ENCODE data around the gene KLF6.

The KLF6 gene

DNA sequence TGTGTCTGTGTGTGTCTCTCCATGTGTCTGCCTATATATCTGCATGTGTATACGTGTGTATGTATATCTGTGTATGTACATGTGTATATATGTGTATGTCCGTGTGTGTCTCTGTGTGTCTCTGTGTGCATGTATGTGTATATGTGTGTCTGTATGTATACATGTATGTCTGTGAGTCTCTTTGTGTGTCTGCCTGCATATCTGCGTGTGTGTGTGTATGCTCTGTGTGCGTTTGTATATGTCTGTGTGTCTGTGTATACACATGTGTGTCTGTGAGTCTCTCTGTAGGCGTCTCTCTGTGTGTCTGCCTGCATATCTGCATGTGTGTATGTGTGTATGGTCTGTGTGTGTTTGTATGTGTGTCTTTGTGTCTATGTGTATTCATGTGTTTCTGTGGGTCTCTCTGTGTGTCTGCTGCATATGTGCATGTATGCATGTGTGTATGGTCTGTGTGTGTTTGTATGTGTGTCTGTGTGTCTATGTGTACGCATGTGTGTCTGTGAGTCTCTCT lies 23.7 kb upstream of the KLF6 start:
- DNase-seq = no peak

DNA sequence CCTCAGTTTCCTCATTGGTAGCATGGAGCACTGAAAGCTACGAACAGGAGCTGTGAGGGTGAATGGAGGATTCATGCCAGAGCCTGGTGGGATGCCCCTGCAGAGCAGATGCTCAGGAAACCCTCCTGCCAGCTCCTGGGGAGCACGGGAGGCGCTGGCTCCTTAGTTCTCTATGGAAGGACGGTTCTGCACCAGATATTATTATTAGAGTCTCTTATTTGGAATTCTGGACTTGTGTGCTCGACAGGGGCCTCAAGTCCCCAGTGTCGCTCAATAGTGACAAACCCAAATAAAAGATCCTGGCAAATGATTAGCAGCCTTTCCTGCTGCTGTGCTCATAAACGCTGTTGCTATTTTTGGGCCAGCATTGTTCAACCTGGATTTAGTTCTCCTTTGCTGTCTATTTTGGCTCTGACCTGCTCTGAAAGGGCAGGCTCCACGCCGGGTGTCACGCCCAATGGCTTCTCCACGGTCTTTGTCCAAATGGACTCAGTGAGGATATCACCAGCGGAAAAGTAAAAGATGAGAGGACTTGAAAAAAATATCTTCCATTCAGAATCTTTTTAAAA lies 23.0 kb upstream of the KLF6 start:
- DNase-seq = no peak

DNA sequence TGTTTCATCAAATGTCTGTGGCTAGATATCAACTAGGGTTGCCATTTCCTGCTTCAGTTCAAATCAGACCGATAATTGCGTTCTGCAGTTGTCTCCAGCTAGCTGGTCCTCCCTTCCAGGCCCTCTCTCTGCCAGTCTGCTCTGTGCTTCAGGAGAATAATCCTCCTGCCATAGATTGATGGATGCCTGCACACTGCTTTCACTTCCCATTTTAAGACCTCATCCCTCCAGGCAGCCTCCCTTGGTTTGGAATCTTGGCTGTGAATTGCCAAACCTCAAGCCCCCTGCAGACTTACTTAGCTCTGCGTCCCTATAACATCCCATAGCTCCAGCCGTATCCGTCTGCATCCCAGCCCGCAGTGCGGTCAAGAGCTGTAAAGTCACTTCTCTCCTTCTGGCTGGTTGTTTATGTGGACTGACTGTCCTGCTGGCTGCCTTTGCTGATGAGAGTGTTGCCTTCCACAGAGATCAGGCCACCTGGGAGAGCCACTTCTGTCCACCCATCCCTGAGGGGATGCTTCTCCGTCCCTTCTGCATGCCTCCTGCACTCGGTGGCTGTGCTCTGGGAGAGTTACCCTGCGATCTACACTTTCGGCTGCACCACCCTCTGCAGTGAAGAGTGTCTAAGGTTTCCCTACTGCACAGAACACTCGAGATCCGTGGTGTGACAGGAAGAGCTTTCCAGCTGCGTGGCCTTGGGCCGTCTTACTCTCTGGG lies 22.4 kb upstream of the KLF6 start:
- DNase-seq = no peak

DNA sequence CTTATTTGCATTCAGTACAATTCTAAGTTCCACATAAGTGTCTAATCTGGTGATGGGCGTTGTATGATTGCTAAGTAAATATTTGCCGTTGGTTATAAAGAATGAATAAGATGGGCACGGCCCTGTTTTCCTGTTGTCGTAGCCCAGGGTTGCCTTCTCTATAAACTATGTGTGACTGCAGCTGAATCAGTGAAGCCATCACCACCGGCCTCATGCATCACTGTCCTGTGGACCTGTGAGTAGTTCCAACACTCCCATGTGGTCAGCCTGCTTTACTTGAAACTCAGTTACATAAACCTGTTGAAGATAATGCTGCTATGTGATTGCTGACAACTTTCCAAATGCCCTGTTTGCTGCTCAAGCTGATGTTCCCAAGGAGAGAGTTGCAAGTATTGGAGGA lies 21.6 kb upstream of the KLF6 start:
- no peak for DNase-seq

DNA sequence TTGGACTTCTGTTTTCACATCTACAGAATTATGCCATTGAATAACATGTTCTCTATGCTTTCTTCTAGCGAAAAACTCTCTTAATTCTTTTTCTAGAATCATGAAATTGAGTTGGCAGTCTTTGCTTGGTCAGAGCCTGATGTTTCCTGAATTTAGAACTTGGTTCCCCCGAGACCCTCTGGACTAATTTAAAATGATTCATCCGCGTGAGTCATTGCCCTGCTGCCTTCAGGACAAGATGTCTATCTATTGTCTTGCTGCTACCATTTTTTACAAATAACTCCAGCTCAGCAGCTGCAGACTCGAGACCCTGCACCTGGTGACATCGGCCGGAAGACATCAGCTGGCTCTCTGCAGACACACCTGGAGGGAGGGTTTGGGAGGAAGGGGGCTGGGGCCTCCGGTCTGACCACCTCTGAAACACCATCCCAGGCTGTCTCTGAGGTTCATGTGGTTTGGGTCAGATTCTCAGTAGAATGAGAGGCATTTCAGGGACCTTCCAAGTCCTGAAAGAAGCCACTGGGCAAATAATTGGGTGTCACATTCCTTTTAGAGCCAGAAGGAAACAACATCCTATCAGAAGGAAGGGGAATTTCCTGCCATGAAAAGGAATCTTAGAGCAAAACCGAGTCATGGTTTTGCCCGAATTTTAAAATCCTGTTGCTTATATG lies 20.9 kb upstream of the KLF6 start:
- DNase-seq = peak; percentile 63

DNA sequence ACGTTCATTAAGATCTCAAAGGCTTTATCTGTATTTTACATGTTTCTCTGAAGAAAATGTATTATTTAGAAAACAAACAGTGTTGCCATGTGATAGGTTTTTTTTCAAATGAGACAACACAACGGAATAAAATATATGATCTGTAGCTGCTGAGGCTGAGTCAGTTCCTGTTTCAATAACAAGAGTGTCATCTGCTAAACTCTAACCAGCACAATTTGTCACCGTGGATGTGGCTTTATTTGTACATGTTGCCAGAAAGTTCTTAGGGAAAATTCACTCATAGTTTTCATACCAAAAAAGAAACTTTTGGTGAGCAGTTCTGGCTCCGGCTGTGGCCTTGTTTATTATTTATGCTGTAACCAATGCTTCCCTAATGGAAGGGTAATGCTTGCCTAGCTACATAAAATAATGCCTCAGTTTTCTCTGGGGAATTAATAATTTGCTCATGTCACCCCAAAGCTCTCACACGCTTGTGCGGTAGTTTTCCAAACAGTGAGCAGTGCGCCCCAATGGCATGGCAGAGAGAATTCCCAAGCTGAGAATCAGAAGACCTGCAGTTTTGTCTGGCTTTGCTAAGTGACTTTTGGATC lies 20.3 kb upstream of the KLF6 start:
- DNase-seq = peak; percentile 44

DNA sequence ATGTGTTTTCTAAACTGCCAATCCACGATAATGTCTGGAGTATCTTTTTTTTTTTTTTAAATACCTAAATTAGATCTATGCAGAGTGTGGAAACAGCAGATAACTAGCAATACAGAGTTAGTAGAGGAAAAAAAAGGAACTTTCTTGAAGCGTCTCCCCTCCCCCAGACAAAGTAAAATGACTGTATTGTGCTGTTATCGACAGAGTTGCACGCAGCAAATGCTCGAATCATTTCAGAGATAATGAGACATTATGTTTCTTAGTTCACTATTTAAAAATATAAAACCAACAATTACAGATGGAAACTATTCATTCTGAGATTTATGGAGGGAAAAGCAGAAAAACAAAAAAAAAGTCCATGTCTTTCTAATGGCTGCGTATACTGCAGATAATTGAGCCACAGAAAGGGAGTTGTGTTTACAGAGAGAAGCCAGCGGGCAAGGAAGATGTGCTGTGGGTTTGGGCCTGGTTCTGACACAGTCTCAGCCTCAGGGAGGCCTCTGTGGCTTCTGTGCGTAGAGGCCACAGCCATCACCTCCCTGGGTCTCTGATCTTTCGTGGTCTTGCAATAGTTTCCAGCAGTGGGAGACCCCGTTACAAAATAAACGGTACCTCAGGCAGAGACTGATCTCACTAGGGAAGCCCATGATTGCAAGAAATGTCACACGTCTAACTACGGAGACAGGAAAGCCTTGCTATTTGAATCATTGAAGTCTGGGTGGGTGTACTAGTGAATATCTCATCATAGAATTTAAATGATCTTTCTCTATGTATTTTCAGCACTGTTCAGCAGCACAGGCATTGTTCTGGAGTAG lies 19.1 kb upstream of the KLF6 start:
- peak; percentile 71 for DNase-seq

DNA sequence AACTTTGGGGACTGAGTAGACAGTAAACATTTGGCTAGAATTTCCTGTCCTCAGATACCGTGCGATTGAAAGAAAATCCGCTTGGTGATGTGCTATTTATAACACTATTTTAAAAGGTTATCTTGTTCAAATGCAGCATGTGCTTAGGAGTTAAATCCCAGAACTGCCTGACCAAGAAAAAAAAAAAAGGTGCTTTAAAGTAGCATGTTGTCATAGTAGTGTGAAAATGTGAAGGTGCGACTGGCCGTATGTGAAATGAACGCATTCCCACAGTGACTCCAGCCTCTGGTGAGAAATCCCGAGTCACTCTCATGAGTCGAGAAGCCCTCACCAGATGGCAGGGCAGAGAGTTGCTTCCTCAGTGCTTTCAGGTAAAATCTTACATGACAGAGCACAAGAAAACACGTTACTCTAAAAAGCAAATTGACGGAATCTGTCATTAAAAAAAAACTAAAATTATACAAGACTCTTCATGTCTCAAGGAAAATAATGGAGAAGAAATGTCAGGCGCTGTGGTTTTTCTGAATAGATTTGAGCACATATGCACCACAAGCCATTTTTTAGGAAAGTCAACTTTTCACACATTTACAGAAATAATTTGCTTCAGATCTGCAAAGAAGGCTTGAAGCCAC lies 18.4 kb upstream of the KLF6 start:
- DNase-seq = no peak

DNA sequence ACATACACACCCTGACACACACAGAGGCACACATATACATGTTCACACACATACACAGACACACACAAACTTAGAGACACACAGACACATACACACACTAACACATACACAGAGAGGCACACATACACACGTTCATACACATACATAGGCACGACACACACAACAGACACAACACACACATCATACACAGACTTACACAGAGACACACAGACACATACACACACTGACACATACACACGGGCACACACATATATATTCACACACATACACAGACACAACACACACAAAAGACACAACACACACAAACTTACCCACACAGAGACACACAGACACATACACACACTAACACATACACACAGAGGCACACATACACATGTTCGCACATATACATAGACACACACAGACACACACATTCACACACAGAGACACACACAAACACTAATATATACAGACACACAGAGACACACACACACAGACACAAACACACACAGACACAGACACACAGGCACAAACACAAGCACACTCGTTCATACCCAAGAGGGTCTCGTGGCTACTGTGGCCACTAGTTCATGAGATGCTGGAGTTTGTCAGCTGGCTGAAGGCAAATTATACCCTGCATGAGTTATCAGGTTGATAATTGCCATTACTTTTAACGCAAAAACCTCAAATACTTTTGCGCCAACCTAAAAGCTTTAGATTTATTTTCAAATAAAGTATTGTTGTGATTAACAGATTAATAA lies 17.7 kb upstream of the KLF6 start:
- no peak for DNase-seq

DNA sequence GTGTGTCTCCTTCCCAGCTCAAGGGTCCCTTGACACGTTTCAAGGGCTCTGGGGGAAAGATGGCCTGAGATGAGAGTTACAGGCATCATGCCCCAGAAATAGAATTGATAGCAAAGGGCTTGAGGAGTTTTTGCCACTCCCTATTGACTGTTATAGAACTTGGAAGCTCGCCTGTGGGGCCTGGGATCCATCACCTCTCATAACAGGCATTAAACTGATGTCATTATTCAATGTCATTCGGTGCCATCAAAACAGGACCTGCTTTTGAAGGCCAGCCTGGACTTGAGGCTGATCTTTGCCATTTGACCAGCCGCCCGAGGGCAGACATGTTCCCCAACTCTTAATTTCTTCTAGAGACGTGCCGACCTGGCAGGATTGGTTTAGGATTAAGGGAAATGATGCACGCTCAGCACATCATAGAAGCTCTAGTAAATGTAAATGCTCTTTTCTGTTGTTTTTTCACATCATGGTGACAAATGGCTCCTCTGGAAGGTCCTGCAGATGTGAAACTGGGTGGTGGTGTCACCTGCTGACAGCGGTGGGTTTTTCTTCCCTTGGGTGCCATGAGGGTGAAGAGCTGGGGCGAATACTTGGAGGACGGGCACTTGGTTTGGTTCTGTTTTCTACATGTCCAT lies 16.7 kb upstream of the KLF6 start:
- no peak for DNase-seq

DNA sequence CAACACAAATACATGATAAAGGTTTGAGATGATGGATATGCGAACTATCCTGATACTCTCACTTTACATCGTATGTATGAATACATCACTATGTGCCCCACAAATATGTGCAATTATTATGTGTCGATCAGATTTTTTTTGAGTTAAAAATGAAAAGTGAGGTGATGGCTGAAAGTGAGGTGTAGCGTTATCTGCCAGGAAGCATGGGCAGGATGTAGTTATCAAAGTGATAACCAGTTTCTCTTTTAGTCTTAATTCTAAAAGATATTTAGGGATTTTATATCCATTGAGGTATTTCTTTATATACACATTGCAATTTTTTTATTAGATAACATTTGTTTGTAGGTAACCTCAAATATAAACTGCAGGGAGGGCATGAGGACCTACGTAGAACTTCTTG lies 15.6 kb upstream of the KLF6 start:
- no peak for DNase-seq

DNA sequence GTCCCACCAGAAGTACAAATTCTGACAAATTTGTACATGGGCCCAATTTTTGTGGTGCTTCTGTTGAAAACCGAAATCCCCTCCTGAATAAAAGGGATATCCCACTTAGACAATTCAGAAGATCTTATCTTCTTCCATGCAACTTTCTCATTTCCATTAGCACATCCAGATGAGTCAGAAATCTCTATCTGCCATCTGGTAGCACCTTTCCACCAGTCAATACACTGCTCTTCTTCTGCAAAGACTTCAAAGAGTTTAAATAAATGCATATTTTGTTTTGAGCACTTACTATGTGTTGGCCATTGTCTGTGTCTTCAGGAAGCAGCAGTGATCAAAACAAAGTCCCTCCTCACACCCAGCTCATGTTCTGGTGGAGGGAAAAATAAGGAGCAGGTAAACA lies 12.7 kb upstream of the KLF6 start:
- DNase-seq = no peak

DNA sequence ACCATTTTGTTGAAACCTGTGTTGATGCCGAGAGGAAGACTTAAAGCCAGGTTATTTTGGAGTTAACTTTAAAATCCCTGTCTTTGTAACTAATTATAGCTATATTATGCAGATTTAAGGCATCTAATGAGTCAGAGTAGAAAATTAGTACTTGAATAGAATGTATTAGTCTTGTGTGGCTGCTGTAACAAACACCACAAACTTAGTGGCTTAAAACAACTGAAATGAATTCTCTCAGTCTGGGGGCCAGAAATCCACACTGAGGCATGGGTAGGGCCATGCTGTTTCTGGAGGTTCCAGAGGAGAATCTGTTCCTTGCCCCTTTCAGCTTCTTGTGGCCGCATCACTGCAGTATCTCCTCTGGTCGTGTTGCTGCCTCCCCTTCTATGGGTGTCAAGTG lies 8.5 kb upstream of the KLF6 start:
- no peak for DNase-seq

DNA sequence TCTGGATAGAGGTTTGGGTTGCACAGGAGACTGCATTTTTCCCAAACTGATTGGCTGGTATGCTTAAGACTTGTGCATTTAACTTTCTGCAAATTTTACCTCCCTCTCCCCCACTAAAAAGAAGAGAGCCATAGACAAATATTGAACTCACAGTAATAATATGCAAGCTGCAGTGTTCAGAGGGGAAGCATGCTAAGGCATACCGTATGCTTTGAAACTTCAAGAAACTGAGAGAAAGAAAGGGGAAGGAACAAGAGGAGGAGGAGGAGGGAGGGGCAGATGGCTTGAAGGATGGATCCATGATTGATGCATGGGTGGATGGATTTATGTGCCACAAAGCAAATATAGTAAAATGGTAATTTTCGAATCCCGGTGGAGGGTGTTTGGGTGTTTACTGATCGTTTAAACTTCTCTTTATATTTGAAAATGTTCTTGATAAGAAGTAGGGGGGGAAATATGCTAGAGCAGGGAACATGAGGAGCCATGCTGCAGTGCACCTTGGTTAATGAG lies 7.8 kb upstream of the KLF6 start:
- DNase-seq = no peak

DNA sequence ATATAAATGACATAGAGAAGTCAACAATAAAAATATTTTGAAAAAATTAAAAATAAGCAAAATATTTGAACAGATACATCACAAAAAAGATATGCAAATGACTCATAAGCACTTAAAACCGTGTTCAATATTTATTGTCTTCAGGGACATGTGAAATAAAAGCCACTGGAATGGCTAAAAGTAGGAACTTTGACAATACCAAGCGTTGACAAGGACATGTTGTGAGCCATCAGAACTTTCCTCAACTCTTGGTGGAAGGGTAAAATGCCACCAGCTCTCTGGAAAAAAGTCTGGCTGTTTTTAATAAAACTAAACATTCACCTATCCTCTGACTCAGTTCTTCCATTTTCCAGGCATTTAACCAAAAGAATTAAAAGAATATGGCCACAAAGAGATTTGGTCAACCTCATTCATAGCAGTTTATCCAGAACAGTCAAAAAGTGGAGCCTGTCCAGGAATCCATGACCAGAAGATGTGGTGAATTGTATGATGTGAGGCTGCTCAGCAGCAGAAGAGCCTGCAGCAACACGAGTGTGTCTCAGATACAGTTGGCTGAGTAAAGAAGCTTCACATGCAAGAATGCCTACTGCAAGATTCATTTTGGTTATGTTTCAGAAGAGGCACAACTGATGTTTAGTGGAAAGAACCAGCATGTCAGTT lies 7.1 kb upstream of the KLF6 start:
- no peak for DNase-seq

DNA sequence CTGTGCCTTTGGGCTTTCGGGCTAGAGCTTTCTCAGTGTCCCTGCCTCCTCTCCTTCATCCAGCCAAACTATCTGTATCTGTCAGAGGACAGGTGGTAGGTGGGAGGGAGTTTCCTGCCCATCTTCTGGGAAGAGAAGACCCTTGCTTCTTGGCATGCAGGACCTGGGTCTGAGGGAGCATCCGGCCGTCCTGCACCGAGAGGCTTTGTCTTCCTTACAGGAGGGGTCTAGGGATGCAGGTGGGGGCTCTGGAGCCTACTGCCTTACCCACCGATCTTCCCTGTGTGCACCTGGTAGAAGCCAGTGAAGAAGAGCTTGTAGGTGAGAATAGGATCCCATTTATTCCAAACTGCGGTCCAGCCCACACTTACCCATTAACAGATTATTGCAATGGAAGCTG lies 5.8 kb upstream of the KLF6 start:
- no peak for DNase-seq

DNA sequence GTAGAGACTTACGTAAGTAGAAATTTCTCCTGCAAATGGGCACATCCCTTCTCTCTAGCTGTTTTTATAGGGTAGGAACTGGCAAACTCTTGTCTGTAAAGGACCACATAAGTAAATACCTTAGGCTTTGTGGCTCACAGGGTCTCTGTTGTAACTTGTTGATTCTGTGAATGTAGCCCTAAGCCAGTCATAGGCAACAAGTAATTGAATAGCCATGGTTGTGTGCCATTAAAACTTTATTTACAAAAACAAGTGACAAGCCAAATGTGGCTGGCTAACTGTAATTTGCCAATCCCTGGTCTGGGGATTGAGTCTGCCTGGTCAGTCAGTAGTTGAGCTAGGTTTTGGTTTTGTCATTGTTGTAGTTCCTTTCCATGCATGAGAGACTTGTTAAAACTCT lies 5.3 kb upstream of the KLF6 start:
- no peak for DNase-seq

DNA sequence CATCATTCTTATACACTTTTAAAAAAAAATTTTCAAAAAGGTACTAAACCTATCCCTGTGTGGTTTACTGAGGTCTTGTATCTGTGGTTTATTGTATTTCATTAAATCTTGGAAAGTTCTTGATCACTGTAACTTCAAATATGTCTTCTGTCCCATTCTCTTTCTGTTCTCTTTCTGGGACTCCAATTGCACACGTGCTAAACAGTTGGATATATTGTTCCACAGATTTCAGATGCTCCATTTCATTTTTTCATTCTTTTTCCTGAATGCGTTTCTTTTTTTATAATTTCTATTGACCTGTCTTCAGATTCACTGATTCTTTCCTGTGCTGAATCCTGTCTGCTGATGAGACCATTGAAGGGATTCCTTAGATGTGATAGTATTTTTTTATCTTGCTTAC lies 4.6 kb upstream of the KLF6 start:
- DNase-seq = no peak

DNA sequence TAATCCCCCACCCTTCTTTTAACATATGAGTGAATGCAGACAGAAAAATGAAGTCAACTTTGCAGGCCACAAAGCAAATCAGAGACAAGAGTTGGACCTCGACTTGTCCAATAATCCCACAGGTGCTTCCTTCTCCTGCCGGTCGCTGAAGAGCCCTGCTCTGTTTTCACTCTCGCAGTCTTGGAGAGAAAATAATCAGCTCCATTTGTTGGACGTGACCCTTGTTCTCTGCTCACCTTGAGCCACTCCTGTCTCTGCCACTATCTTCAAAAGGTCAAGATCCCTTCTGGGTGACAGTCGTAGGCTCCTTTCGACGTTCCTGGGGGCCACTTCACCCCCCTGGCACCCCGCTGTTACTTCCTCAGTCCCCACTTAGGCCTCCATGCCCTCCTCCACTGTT lies 2.8 kb upstream of the KLF6 start:
- no peak for DNase-seq

DNA sequence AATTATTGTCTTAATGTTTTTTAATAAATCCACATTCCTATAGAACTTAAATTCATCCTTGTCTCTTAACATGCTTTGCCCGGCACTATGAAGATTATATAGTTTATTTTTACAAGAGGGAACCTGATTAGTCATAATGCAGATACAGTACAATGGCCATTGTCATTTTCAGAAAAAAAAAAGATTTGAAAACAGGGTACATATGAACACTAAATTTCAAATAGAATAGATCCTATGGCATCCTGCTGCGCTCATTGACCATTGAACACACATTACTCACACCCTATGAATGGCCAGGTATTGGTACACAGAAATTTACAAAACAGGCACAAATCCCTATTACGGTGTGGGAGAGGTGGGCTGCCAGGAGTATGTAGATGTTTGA lies 2.0 kb upstream of the KLF6 start:
- DNase-seq = no peak

Measured in activated T-cell treated with anti-CD3 and anti-CD28 coated beads, Interleukin-2, amount 50 U/mL, for 1 hour (primary cell).